CD14-positive monocyte (primary cell): ENCODE data around the gene DIS3L2. TPM values are rescaled to one million over a fixed set of nuclear protein-coding genes. Genes with fewer than 3 reads are reported as not detected.

Source experiments
- DNase-seq, 3 donors: peaks; one replicate each; pipeline ENCODE4 v3.0.0-alpha.2; 2011 to 2022
- H2AFZ ChIP-seq: 2 replicates; pipeline ENCODE4 v1.6.0; 2012; ENCODE audit warnings: mild to moderate bottlenecking, low read depth, low read length, inconsistent platforms; ENCODE audit not compliant: insufficient read depth, poor library complexity, severe bottlenecking
- H3K27ac ChIP-seq, 2 donors: 1 replicate in 1 of 2; 2 replicates in 1 of 2; pipeline ENCODE4 v1.5.1; 2012 to 2013; ENCODE audit warnings: low read length in 2 of 2, control low read depth in 1 of 2, inconsistent platforms in 1 of 2, low read depth in 1 of 2, mild to moderate bottlenecking in 1 of 2
- H3K27me3 ChIP-seq, 2 donors: one replicate each; pipeline versions ENCODE4 v1.6.0 to v1.6.1; 2011 to 2013; ENCODE audit warnings: low read length in 2 of 2; ENCODE audit not compliant: control insufficient read depth in 2 of 2, insufficient read depth in 2 of 2
- H3K36me3 ChIP-seq, 2 donors: replicated peaks in 1 of 2; 1 replicate in 1 of 2; 2 replicates in 1 of 2; pipeline versions ENCODE4 v1.5.1 to v1.6.1; 2012 to 2013; ENCODE audit warnings: low read length in 2 of 2, control low read depth in 1 of 2, inconsistent platforms in 1 of 2, mild to moderate bottlenecking in 1 of 2; ENCODE audit not compliant: insufficient read depth in 2 of 2, control insufficient read depth in 1 of 2
- H3K4me1 ChIP-seq, 2 donors: 1 replicate in 1 of 2; 2 replicates in 1 of 2; pipeline versions ENCODE4 v1.5.1 to v1.6.1; 2012 to 2013; ENCODE audit warnings: low read length in 2 of 2, control low read depth in 1 of 2, inconsistent platforms in 1 of 2, mild to moderate bottlenecking in 1 of 2, moderate library complexity in 1 of 2; ENCODE audit not compliant: insufficient read depth in 2 of 2, control insufficient read depth in 1 of 2
- H3K4me2 ChIP-seq: replicated peaks from 2 replicates; pipeline ENCODE3; 2012; ENCODE audit warnings: low read length, moderate library complexity, mild to moderate bottlenecking; ENCODE audit not compliant: poor library complexity, severe bottlenecking; ENCODE audit errors: extremely low read depth
- H3K4me3 ChIP-seq, 3 experiments: fragments of 200-600 bp in 1 of 3; sonication (generic) in 1 of 3; replicated peaks in 1 of 3; 1 replicate in 2 of 3; 2 replicates in 1 of 3; pipeline ENCODE4 v1.5.1; 2011 to 2013; ENCODE audit warnings: low read length in 3 of 3, mild to moderate bottlenecking in 3 of 3, control low read depth in 2 of 3, low read depth in 2 of 3, inconsistent platforms in 1 of 3, moderate library complexity in 1 of 3
- H3K79me2 ChIP-seq: 2 replicates; pipeline ENCODE4 v1.6.0; 2012; ENCODE audit warnings: mild to moderate bottlenecking, control low read depth, inconsistent platforms, low read length, moderate library complexity; ENCODE audit not compliant: insufficient read depth
- H3K9ac ChIP-seq: 2 replicates; pipeline ENCODE4 v1.6.0; 2017; ENCODE audit warnings: low read length, mild to moderate bottlenecking; ENCODE audit not compliant: insufficient read depth, poor library complexity, severe bottlenecking
- H3K9me3 ChIP-seq, 2 donors: replicated peaks in 1 of 2; 1 replicate in 1 of 2; 2 replicates in 1 of 2; pipeline versions ENCODE4 v1.5.1 to v1.6.1; 2012 to 2013; ENCODE audit warnings: low read length in 2 of 2, control low read depth in 1 of 2; ENCODE audit not compliant: control insufficient read depth in 1 of 2, insufficient read depth in 1 of 2
- H4K20me1 ChIP-seq: 2 replicates; pipeline ENCODE4 v1.6.0; 2012; ENCODE audit warnings: mild to moderate bottlenecking, low read length, control low read depth, moderate library complexity; ENCODE audit not compliant: insufficient read depth
- H3K27ac Mint-ChIP-seq, 7 donors: one replicate each; pipeline ENCODE4 v1.8.0; 2020; ENCODE audit warnings: mild to moderate bottlenecking in 7 of 7, mixed read lengths in 7 of 7, moderate library complexity in 6 of 7, inconsistent platforms in 2 of 7
- H3K27me3 Mint-ChIP-seq, 3 donors: one replicate each; pipeline ENCODE4 v1.8.0; 2021 to 2022; ENCODE audit warnings: low read depth in 3 of 3, mild to moderate bottlenecking in 3 of 3, mixed read lengths in 3 of 3, moderate library complexity in 3 of 3, inconsistent platforms in 1 of 3
- H3K36me3 Mint-ChIP-seq, 2 donors: one replicate each; pipeline ENCODE4 v1.8.0; 2020; ENCODE audit warnings: mixed read lengths in 2 of 2, inconsistent platforms in 1 of 2, mild to moderate bottlenecking in 1 of 2
- H3K4me1 Mint-ChIP-seq: one replicate; pipeline ENCODE4 v1.8.0; 2020; ENCODE audit warnings: mild to moderate bottlenecking, mixed read lengths
- H3K4me3 Mint-ChIP-seq, 2 donors: one replicate each; pipeline ENCODE4 v1.8.0; 2020; ENCODE audit warnings: mild to moderate bottlenecking in 2 of 2, mixed read lengths in 2 of 2, moderate library complexity in 1 of 2
- H3K9me3 Mint-ChIP-seq, 7 donors: one replicate each; pipeline ENCODE4 v1.8.0; 2020 to 2022; ENCODE audit warnings: mixed read lengths in 7 of 7, mild to moderate bottlenecking in 6 of 7, moderate library complexity in 6 of 7, inconsistent platforms in 2 of 7
- WGBS: methylation state at CpG from one replicate; pipeline ENCODE4 v1.1.5; 2013; ENCODE audit warnings: missing lambda C conversion rate; ENCODE audit not compliant: insufficient coverage; 5-methylcytosine and 5-hydroxymethylcytosine counted together
- intact Hi-C, 2 donors: fragments of 100-400 bp; cut with micrococcal nuclease; formaldehyde crosslinking; loops; one replicate each; pipeline versions ENCODE4 v1.15.0 to v1.15.1; 2023
- polyA plus RNA-seq, 3 donors: library from polyadenylated mRNA; depleted of rRNA in 1 of 3; unstranded in 2 of 3; stranded (reverse) in 1 of 3; fragments of 300-500 nt in 2 of 3; fragments of >200 nt in 1 of 3; fragmentation: Illumina TruSeq in 2 of 3; gene quantifications; 1 replicate in 2 of 3; 2 replicates in 1 of 3; pipeline ENCODE4 v1.2.3, GENCODE V29; 2012 to 2021
- TF ChIP-seq, protein P1 (sequence below): fragments of 200-600 bp; IDR thresholded peaks from one replicate; pipeline ENCODE4 v1.8.0; 2022; ENCODE audit warnings: antibody characterized with exemption, mild to moderate bottlenecking

The DIS3L2 gene
- polyA plus RNA-seq, 3 donors = 6.0 to 21.7 (median 6.4) TPM

DNA sequence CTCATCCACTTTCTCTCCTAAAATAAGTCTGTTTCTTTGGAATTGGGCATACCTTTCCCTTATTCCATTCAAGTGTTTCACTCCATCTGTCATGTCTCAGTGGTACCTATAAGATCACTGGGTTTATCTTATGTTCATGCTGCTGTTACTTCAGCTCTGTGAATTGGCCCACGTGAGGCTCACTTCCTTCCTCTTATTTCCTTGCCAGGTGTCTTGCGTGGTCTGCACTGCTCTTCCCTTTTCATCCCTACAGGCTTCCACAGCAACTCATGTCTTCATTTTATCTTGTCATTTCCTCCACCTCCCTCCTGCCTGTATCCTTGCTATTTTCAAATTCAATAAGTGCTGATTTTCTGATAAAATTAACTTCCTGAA is 258.0 kb downstream of the DIS3L2 start:
- H3K4me1 Mint-ChIP-seq = peaks cover 13% of the 10 kb centered on the region
- H3K9ac ChIP-seq = no peak overlapping the region
- H3K4me1 ChIP-seq = peaks cover 6 to 8% of the 10 kb centered on the region in 2 donors
- peak overlapping the region in 1 of 7 donors; percentile 6 for H3K27ac Mint-ChIP-seq
- intact Hi-C loops = no loop called here
- no peak overlapping the region for H3K27ac ChIP-seq
- 4% methylated on average over 2 of the region's 2 CpGs for WGBS
- TF ChIP-seq, protein P1, sequence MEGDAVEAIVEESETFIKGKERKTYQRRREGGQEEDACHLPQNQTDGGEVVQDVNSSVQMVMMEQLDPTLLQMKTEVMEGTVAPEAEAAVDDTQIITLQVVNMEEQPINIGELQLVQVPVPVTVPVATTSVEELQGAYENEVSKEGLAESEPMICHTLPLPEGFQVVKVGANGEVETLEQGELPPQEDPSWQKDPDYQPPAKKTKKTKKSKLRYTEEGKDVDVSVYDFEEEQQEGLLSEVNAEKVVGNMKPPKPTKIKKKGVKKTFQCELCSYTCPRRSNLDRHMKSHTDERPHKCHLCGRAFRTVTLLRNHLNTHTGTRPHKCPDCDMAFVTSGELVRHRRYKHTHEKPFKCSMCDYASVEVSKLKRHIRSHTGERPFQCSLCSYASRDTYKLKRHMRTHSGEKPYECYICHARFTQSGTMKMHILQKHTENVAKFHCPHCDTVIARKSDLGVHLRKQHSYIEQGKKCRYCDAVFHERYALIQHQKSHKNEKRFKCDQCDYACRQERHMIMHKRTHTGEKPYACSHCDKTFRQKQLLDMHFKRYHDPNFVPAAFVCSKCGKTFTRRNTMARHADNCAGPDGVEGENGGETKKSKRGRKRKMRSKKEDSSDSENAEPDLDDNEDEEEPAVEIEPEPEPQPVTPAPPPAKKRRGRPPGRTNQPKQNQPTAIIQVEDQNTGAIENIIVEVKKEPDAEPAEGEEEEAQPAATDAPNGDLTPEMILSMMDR = no peak
- DNase-seq = peak in 2 of 3 donors; percentile 3 to 9
- H3K9me3 ChIP-seq = no peaks in the 10 kb centered on the region
- H3K27me3 Mint-ChIP-seq = peaks cover 0 to 1% (median 0%) of the 10 kb centered on the region in 3 donors
- H3K36me3 ChIP-seq = peaks cover 0 to 4% of the 10 kb centered on the region in 2 donors
- no peak overlapping the region for H2AFZ ChIP-seq
- no peaks in the 10 kb centered on the region for H3K79me2 ChIP-seq
- H3K36me3 Mint-ChIP-seq = peaks cover 27 to 33% of the 10 kb centered on the region in 2 donors
- no peaks in the 10 kb centered on the region for H3K27me3 ChIP-seq
- H3K4me3 Mint-ChIP-seq = no peak overlapping the region
- H4K20me1 ChIP-seq = no peaks in the 10 kb centered on the region
- no peak overlapping the region for H3K4me2 ChIP-seq
- H3K9me3 Mint-ChIP-seq = peaks cover 0 to 2% (median 0%) of the 10 kb centered on the region in 7 donors
- H3K4me3 ChIP-seq = no peak overlapping the region

DNA sequence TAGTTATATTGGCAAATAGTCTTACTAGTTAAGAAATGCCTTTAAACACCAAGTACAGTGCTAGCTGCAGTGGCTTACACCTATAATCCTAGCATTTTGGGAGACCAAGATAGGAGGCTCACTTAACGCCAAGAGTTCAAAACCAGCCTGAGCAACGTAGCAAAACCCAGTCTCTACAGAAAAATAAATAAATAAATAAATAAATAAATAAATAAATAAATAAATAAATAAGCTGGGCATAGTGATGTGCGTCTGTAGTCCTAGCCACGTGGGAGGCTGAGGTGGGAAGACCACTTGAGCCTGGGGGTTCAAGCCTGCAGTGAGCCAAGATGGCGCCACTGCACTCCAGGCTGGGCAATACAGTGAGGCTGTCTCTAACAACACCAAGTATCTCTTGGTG is 258.4 kb downstream of the DIS3L2 start:
- H2AFZ ChIP-seq = no peak overlapping the region
- H3K4me1 ChIP-seq = peaks cover 6 to 8% of the 10 kb centered on the region in 2 donors
- H3K27ac ChIP-seq = no peak overlapping the region
- H3K27me3 Mint-ChIP-seq = peaks cover 0 to 1% (median 0%) of the 10 kb centered on the region in 3 donors
- H3K9me3 Mint-ChIP-seq = peaks cover 0 to 2% (median 0%) of the 10 kb centered on the region in 7 donors
- peaks cover 25 to 33% of the 10 kb centered on the region in 2 donors for H3K36me3 Mint-ChIP-seq
- WGBS = 90% methylated on average over 2 of the region's 5 CpGs
- H3K4me2 ChIP-seq = no peak overlapping the region
- H3K9me3 ChIP-seq = no peaks in the 10 kb centered on the region
- H3K4me1 Mint-ChIP-seq = peaks cover 10% of the 10 kb centered on the region
- no peak overlapping the region for H3K4me3 ChIP-seq
- no peak overlapping the region for H3K27ac Mint-ChIP-seq
- H3K4me3 Mint-ChIP-seq = no peak overlapping the region
- peaks cover 0 to 4% of the 10 kb centered on the region in 2 donors for H3K36me3 ChIP-seq
- DNase-seq = no peak
- no peak overlapping the region for H3K9ac ChIP-seq
- no peaks in the 10 kb centered on the region for H3K27me3 ChIP-seq
- H3K79me2 ChIP-seq = no peaks in the 10 kb centered on the region
- no peaks in the 10 kb centered on the region for H4K20me1 ChIP-seq
- TF ChIP-seq, protein P1 = no peak
- intact Hi-C loops = no loop called here
